HTR-8/SVneo (cell line): ENCODE data around the gene G3BP1.
"Not testable (repeated sequence)": the region's sequence is repeated elsewhere in the genome, so short reads cannot be mapped to it uniquely, and the experiment has no call there.

Source experiments
- DNase-seq: peaks from one replicate; pipeline ENCODE4 v3.0.0; 2011; ENCODE audit warnings: low spot score, mixed read lengths; ENCODE audit not compliant: insufficient read length
- FAIRE-seq: peaks from 2 replicates; lab custom pipeline; 2011; peaks lifted over from hg19 to GRCh38; lab: Jason Lieb, UNC

Gene G3BP1

DNA sequence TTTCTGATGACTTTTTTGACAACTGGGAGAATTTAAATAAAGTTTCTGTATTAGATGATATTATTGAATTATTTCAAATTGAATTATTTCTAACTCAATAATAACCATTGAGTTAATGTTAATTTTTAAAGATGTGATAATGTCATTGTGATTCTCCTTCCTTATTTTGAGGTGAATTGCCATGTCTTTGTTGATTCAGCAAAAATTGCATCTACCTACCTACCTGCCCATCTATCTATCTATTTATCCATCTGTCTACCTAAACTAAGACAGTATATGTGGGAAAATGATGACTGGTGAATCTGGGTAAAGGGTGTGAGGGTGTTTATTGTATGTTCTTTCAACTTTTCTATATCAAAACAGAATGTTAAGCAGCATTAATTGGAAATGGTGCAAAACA is 75.0 kb downstream of the G3BP1 start:
- no peak for FAIRE-seq
- no peak for DNase-seq

- no peak for DNase-seq
- no peak for FAIRE-seq
Measured at GRCh38 chr5:151847871-151848270, 76.1 kb downstream of the G3BP1 start.

- FAIRE-seq (no peak), DNase-seq (no peak)
Measured at GRCh38 chr5:151855701-151856100, 83.9 kb downstream of the G3BP1 start.

- DNase-seq (no peak), FAIRE-seq (no peak)
Measured at GRCh38 chr5:151856861-151857260, 85.1 kb downstream of the G3BP1 start.

GRCh38 chr5:151860867-151861266 is 89.1 kb downstream of the G3BP1 start:
- not testable (repeated sequence) for FAIRE-seq, DNase-seq
